ENCODE measurements around the gene DYSF.

DNA sequence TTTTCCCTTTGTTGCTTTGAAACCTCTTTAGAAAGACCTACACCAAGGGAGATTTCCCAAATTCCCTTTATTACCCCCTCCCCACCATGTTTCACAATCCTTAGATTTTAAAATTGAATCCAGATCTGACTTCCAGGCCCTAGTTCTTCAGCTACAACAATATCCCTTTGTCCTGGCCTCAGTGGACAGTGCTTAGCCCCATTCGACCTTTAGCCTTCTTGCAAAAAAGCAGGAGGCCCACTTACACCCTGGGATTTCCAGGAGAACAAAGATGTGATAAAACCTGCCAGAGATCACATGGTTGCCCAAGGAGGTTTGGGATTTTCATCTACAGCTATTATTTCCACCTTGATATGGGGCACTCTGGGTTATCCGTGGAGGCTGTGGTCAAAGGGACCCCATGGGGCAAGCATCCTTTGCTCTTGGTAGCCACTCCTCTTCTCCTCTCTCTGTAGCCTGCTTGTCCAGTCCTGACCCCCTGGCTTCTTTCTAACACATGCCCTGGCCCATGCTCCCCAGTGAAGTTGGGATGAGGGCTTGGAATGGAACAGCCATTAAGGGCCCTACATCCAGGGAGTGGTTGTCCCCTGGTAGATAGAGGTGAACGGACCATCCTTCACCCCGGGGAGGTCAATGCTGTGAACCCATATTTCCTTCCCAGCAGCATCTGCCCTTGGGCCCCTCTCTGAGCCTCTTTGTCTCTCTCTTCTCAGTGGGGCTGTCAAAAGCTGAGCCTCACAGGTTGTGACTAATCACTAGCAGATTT is 267.4 kb downstream of the DYSF start:
- TF ChIP-seq CTCF (IDR thresholded peaks at IDR 0.05) = no peak
- no peak for TF ChIP-seq POLR2A (IDR thresholded peaks at IDR 0.05)
